WTC11 (cell line): ENCODE data around the gene ARL9.

Experiments used
- CTCF ChIP-seq: fragments of 200-600 bp; IDR thresholded peaks from 2 replicates; pipeline ENCODE4 v1.8.0; 2022; ENCODE audit warnings: antibody characterized with exemption
- GABPB1 ChIP-seq: sonication (generic); formaldehyde crosslinking; IDR thresholded peaks from 2 replicates; pipeline ENCODE4 v1.8.1; 2023; ENCODE audit warnings: mild to moderate bottlenecking, missing genetic modification reagents
- IRF1 ChIP-seq: sonication (generic); formaldehyde crosslinking; IDR thresholded peaks from 2 replicates; pipeline ENCODE4 v1.8.0; 2023; ENCODE audit warnings: missing genetic modification reagents
- NR1H2 ChIP-seq: sonication (generic); formaldehyde crosslinking; IDR thresholded peaks from 2 replicates; pipeline ENCODE4 v1.9.0; 2021; ENCODE audit warnings: mild to moderate bottlenecking, moderate library complexity, missing genetic modification reagents
- ZNF263 ChIP-seq: sonication (generic); formaldehyde crosslinking; IDR thresholded peaks from 2 replicates; pipeline ENCODE4 v1.8.1; 2022; ENCODE audit warnings: low read depth, mild to moderate bottlenecking, moderate library complexity, missing genetic modification reagents
- ZNF396 ChIP-seq: fragments of 250-450 bp; sonication (Bioruptor Pico); IDR thresholded peaks from 2 replicates; pipeline ENCODE4 v1.8.0; 2021; ENCODE audit warnings: mild to moderate bottlenecking, moderate library complexity, borderline replicate concordance

GRCh38 chr4:56531823-56532222, 26.2 kb downstream of the ARL9 start:
- no peak for TF ChIP-seq CTCF
- TF ChIP-seq IRF1 (CRISPR knock-in tag) = no peak
- TF ChIP-seq NR1H2 = no peak
- TF ChIP-seq ZNF263 (CRISPR knock-in tag) = no peak
- no peak for TF ChIP-seq ZNF396 (CRISPR knock-in tag)
- TF ChIP-seq GABPB1 (CRISPR knock-in tag) = no peak
